NCI-H1930 (cell line): Measurements from ENCODE around the gene BTF3.

Experiments used
- DNase-seq, 2 experiments: peaks; one replicate each; lab custom pipeline; 2025; lab: John Stamatoyannopoulos, UW

Gene BTF3

DNA sequence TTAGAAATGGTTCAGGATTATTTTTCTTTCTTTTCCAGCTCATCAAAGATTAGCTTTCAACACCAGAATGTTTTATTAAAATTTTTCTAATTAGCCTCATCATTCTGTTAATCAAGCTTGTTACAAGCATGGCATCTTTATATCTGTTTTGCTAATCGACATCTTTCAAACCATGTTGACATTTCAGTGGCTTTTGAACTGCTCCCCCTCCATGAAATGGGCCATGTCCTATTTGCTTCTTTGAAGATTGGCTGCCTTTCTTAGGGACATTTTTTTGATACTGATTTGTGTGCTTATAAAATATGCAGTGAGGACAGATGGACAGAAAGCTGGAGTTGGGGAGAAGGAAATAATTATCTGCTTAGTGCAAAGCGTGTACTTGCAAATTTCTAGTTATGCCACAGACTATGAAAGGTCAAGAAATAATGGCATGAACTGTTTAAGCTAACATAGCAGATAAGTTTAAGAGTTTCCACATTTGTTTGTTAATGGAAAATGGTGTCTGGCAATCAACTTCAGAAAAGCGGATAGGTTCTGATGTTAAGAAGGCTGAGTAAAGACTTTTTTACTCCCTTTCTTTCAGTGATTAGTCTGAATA is 27.5 kb downstream of the BTF3 start:
- no peak for DNase-seq

DNA sequence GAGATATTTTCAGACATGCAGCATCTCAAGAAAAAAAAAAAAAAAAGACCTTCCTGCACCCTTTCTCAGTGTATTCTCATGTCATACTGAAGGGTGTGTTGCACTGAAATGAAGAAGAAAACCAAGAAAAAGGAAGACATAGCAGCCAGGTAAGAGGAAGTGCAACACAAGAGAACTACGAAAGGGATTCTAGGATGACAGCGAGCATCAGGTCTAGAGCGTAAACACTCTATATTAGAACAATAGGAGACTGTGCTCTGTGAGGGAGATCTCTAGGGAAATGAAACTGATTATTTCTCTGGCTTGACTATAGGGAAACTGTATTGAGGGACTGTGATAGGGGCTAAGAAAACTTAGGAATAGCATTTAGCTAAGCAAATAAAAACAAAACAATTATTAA is 30.0 kb downstream of the BTF3 start:
- DNase-seq, result peak in 1 of 2 experiments; percentile 15

DNA sequence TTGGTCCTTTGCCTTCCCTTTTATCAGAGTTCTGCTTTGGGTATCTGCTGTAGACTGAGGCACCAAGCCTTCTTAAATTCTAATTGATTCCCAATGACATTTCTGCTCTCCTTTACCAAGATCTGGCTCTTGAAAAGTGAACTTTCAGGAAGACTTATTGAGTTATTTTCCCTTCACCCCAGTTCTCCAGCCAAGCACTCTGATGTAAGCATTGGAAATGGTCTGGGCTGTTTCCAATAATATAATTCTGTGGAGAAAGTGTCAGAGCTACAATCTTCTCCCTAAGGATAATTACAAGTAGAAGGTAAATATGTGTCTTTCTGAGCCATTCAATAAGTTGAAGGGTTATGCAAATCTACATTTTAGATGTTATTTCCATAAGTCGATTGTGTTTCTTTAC is 30.8 kb downstream of the BTF3 start:
- peak in 1 of 2 experiments; percentile 11 for DNase-seq

DNA sequence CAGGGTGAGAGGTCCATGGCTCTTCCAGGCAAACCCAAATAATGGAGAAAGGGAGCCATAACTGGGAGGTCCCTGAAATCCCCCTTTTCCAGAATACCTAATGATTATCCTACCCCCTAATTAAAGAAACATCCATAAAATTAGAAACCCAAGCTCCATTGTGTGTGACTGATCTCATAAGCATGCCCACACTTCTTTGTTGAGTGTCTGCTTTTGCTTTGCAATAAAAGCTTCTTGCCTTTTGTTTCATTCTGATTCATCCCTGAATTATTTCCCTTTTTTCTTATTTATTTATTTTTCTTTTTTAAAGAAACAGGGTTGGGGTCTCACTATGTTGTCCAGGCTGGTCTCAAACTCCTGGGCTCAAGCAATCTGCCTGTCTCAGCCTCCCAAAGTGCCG is 33.1 kb downstream of the BTF3 start:
- no peak for DNase-seq

DNA sequence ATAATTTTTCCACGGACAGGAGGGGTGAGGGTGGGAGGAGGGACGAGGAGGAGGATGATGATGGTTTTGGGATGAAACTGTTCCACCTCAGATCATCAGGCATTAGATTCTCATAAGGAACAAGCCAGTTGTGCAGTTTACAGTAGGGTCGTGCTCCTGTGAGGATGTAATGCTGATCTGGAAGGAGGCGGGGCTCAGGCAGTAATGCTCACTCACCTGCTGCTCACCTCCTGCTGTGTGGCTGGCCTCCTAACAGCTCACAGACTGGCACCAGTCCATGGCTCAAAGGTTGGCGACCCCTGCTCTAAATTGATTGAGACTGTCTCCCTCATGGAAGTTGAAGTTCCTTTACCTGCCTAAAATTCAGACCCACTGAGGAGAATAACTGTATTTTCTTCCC is 34.0 kb downstream of the BTF3 start:
- no peak for DNase-seq

DNA sequence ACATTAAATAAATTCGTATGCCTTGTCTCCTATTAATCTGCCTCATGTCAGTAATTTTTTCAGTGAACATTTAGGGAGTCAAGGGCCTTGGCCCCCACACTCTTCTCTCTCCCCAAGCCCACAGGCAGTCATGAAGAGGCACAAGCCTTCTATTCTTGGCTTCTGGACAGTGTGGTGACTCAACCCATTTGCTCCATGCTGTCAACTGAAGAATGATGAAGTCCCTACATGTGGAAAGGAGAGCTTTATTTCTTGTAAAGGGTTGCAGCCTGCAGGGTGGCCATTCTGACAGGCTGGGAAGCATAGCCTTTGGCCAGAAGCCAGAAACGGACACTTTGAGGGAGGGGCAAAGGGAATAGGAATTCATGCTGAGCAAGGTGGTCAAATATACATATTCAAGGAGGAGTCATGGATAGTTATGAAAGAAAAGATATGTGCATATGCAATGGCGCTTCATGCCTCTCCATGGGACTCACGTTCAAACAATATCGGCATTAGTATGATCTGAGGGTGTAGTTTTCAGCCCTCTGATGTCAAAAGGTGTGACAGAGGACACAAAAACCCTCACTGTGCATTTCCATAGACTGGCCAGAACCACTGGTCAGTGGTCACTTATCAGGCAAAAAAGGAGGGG is 35.9 kb downstream of the BTF3 start:
- DNase-seq, result no peak

DNA sequence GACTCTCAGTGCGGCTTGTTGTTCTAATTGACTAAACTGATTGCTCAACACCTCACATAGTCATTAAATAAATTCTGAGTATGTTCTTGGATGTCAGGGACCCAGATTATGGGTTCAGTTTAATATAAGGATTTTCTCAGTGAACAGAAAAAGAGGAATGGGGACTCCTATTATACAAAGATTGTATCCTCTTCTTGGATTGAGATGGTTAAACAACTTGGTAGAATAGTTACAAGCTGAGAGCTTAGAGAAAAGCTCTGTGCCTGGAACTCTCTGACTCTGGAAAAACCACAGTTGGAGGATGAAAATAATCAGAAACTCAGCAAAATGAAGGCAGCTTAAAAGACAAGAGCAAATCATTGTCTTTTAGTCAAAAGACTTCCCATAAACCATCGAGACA is 36.7 kb downstream of the BTF3 start:
- no peak for DNase-seq

DNA sequence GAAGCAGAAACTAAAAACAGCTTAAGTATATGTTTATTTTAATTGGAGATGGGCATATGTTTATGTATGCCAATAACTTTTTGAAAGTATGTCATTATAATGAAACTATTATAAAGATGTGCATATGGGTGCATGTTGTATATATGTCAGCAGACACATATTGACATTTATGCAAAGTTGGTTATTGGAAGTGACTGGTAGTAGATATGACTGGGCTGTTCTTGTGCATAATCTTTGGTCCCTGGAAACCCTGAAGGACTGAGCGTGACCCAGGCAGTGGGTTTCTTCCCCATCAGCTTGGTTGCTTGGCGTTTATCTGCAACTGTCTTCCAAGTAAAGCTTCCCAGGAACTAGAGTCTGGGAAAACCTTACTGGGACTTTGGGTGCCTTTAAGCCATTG is 41.5 kb downstream of the BTF3 start:
- no peak for DNase-seq

DNA sequence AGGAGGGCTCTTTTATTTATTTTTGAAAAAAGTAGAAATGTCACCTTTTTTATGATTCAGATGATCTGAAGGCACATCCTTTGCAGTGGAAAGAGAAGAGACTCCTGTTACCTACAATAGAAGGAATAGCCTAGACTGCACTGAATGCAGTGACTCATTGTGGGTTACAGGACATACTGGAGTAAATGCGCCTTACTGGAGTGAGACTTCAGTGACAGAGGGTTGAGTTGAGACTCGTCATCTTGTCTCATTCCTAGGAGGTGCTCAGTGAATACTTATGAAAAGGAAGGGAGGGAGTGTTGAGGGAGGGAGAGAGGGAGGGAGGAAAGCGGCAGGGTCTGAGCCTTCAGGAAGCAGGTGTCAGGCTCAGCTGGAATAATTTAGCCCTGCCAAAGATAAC is 42.0 kb downstream of the BTF3 start:
- DNase-seq, result no peak

DNA sequence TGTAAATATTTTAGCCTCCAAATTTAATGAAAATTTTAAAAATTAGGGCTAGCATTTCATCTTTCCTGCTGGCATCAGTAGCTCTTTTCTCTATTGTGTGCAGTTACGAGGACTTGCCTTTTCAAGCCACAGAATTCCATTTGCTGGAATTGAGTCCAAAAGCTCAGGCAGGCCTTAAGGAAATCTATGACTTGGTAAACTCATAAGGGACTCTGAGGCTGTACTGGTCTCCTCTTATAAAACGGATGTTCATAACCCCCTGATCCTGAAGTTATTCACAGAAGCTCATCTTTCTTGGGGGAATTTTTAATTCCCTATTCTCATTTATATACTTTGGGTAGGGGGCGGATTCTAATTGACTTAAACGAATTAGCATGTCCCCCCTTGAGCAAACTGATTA is 43.8 kb downstream of the BTF3 start:
- DNase-seq, result no peak

DNA sequence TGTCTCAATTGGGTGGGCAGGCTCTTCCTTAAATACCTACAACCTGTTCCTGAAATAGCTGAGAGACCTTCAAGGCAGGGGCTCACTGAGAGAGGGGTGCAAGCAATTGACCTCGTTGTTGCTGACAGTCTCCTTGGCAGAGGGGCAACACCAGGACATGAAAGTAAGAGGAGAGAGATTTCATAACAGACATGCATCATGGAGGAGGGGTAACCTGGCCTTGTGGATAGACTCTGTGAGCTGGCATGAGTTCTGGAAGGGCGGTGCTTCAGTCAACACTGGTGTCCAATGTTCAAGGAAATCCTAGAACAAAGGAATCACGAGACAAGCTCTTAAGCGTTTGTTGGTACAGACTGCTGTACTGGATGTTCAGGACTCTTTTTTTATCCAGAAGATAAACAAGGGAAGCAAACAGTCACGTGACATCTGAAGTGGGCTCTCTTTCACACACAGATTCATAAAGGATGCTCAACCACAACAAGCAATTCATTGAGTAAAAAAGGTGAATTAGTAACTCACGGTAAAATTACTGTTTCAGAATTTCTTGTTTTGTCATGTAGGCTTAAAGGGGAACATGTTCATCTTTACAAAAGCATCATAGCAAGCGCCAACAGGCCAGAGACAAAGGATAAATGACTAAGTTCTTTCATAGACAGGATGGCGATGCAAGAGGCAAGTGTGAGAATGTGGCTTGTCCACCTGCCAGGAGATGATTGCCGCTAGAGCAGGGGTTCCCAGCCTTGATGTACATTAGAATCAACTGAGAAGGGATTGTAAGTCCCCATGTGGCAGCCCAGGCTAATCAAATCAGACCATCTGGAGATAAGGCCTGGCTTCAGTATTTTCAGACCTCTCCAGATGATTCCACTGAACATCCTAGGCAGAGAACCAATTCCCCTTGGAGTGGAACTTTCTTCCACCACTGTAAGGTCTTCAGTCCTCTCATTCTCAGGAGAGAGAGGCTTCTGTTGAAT is 46.5 kb downstream of the BTF3 start:
- no peak for DNase-seq

DNA sequence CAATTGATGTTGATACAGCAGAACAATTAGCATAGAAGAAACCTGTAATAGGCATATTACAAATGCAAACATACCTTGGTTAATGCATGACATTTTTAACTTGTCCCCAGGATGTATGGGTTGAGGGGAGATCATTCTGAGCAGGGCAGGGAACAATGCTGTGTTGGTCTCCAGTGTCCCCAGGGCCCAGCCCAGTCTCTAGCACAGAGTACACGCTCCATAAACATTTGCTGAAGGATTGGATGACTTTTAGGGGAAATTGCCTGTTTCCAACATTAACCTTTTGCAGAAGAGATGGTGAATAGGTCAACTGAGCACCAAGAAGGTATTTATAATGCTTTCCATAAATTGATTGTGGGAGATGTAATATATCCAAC is 47.1 kb downstream of the BTF3 start:
- no peak for DNase-seq

DNA sequence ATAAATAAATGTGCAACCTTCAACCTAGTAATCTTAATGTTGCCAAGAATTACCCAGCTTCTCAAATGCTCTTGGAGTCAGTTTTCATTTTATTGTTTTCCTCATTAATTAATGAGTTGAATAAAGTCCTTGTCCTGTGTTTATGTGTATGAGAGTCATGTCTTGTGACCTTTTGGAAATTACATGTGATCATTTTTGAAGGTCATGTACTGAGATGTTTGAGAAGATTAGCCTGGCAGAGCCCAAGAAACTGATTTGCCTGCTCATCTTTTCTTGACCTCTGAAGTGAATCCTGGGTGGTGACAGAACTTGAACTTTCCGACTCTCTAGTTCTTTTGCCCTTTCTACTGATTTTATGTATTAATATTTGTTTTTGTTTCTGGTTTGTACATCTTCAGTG is 51.8 kb downstream of the BTF3 start:
- DNase-seq, result no peak

DNA sequence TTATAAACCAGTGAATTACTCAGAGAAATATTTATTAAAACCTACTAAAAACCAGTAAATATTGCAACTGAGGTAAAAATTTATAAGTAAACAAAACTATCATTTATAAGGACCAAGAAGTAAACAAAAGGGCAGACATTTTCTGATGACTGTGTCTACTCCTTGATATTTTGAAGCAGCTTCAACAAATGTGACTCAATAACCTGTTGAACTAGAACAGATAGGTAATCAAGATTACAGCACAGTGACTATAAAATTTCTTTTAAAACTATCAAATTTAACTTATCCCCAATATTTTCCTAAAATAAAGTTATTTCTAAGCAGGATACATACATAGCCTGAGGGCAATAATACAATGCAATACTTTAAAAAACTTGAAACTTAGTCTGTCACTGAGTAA is 54.4 kb downstream of the BTF3 start:
- no peak for DNase-seq
